RWPE2 (cell line): ENCODE data around the gene MAP2.

Source experiments
- ATAC-seq: fragments of 200-7000 bp; cut with Tn5 transposase; 3 replicates; pipeline ENCODE4 v1.9.1; 2021; ENCODE audit warnings: low read depth
- DNase-seq: peaks from one replicate; pipeline ENCODE4 v3.0.0-alpha.2; 2020; ENCODE audit warnings: low spot score
- H3K27ac ChIP-seq: fragments of 450-650 bp; 2 replicates; pipeline ENCODE4 v1.5.1; 2017; ENCODE audit warnings: mild to moderate bottlenecking; ENCODE audit not compliant: poor library complexity, severe bottlenecking
- H3K27me3 ChIP-seq: fragments of 250-450 bp; sonication (Bioruptor Pico); 2 replicates; pipeline ENCODE4 v1.5.1; 2021; ENCODE audit warnings: mild to moderate bottlenecking, moderate library complexity; ENCODE audit not compliant: insufficient read depth, poor library complexity, severe bottlenecking
- H3K36me3 ChIP-seq: fragments of 250-450 bp; sonication (Bioruptor Pico); 2 replicates; pipeline ENCODE4 v1.5.1; 2020; ENCODE audit warnings: low read depth, mild to moderate bottlenecking, moderate library complexity
- H3K4me1 ChIP-seq: fragments of 250-450 bp; sonication (Bioruptor Pico); 2 replicates; pipeline ENCODE4 v1.5.1; 2021; ENCODE audit warnings: mild to moderate bottlenecking, moderate library complexity; ENCODE audit not compliant: insufficient read depth, poor library complexity, severe bottlenecking
- H3K4me3 ChIP-seq: fragments of 250-450 bp; sonication (Bioruptor Pico); 2 replicates; pipeline ENCODE4 v1.5.1; 2021; ENCODE audit warnings: mild to moderate bottlenecking, moderate library complexity; ENCODE audit not compliant: severe bottlenecking
- H3K9me3 ChIP-seq: fragments of 250-450 bp; sonication (Bioruptor Pico); 2 replicates; pipeline ENCODE4 v1.5.1; 2021; ENCODE audit warnings: mild to moderate bottlenecking, moderate library complexity; ENCODE audit not compliant: severe bottlenecking
- TF ChIP-seq, protein P1 (sequence below): fragments of 450-650 bp; IDR thresholded peaks from one replicate; pipeline ENCODE4 v1.5.1; 2017; ENCODE audit warnings: mild to moderate bottlenecking, moderate library complexity; ENCODE audit not compliant: poor library complexity, severe bottlenecking

Gene MAP2

DNA sequence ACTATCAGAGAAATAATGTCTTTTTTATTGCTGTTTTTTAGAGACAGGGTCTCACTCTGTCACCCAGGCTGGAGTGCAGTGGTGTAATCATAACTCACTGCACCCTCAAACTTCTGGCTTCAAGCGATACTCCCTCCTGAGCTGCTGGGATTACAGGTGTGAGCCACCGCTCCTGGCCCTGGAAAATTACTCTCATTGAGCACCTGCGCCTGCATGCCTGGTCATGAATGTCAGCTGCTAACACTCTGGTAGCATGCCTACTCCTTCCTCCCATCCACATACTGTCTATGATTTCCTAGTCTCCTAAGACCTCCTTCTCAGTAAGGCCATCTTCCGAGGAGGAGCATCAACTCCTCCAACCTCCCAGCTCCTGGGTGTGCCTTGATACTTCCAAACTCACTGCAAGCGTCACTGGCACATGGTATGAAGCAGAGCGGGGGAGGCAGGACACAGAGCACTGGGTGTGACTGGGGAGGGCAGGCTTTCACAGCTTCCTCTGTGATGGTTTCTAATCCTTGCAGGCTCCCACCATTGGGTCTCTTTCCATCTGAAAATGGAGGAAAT, 1.6 kb upstream of the MAP2 start:
- TF ChIP-seq, protein P1, sequence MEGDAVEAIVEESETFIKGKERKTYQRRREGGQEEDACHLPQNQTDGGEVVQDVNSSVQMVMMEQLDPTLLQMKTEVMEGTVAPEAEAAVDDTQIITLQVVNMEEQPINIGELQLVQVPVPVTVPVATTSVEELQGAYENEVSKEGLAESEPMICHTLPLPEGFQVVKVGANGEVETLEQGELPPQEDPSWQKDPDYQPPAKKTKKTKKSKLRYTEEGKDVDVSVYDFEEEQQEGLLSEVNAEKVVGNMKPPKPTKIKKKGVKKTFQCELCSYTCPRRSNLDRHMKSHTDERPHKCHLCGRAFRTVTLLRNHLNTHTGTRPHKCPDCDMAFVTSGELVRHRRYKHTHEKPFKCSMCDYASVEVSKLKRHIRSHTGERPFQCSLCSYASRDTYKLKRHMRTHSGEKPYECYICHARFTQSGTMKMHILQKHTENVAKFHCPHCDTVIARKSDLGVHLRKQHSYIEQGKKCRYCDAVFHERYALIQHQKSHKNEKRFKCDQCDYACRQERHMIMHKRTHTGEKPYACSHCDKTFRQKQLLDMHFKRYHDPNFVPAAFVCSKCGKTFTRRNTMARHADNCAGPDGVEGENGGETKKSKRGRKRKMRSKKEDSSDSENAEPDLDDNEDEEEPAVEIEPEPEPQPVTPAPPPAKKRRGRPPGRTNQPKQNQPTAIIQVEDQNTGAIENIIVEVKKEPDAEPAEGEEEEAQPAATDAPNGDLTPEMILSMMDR: no peak
- H3K4me1 ChIP-seq: no peaks in the 10 kb centered on the region
- no peaks in the 10 kb centered on the region for H3K27me3 ChIP-seq
- H3K27ac ChIP-seq: no peak overlapping the region
- no peaks in the 10 kb centered on the region for H3K9me3 ChIP-seq
- H3K4me3 ChIP-seq: no peak overlapping the region
- DNase-seq: no peak
- ATAC-seq: no peak
- H3K36me3 ChIP-seq: no peaks in the 10 kb centered on the region

DNA sequence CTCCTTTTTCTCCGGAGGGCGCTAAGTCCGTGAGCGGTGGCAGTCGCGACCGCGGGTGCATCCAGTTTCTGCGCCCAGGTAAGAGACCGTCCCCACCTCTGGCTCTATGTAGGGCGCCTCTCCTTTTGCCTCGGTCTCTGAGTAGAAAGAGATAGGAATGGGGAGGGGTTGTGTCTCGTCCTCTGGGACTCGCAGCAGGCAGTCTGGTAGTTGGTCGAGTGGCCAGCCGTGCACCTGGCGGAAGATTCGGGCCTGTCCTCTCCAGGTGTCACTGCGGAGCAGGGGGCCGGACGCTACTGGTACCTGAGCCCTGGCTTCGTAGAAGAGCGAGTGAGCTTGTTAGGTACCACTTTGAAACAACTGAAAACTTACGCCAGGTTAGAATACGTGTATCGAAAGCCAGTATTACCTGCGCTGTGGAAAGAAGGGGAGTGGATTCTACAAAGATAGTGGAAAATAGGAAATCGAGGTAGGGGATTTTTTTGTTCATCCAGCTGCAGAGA, 403 bp downstream of the MAP2 start:
- ATAC-seq (peak; percentile 54), DNase-seq (peak; percentile 66)
- H3K9me3 ChIP-seq: no peaks in the 10 kb centered on the region
- H3K36me3 ChIP-seq: no peaks in the 10 kb centered on the region
- peak overlapping the region; percentile 51 for H3K4me3 ChIP-seq
- no peaks in the 10 kb centered on the region for H3K4me1 ChIP-seq
- TF ChIP-seq, protein P1: peak; percentile 21
- no peaks in the 10 kb centered on the region for H3K27me3 ChIP-seq
- no peak overlapping the region for H3K27ac ChIP-seq

DNA sequence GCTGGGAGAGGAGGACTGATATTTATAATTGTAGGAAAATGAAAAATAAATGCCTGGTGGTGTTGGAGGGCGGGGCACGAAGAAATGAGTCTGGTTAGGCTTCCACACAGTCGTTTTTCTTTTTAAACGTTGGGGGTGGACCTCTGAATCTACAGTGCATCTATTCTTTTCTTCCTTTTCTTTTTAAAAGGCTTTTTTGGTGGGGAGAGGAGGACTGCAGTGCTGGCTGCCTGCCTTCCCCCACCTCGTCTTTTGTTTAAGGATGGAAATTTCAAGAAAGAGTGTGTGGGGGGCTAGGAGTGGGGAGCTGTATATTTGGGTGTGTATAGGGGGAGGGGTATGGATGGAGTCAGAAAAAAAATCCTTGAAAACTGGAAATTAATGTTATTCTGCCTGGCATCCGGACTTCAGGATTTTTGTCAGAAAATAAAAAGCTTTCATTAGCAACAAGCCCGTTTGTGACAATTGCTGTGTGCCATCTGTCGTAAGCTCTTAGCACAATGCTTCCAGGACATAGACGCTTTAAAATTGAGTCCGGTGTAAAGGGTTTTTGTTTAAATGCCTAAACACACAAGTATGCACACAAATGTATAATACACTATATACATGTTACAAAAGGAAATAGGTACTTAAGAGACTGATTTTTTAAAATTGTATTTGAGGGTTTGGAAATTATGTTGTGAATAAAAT, 1.1 kb downstream of the MAP2 start:
- no peak overlapping the region for H3K27ac ChIP-seq
- peak overlapping the region; percentile 51 for H3K4me3 ChIP-seq
- ATAC-seq: no peak

DNA sequence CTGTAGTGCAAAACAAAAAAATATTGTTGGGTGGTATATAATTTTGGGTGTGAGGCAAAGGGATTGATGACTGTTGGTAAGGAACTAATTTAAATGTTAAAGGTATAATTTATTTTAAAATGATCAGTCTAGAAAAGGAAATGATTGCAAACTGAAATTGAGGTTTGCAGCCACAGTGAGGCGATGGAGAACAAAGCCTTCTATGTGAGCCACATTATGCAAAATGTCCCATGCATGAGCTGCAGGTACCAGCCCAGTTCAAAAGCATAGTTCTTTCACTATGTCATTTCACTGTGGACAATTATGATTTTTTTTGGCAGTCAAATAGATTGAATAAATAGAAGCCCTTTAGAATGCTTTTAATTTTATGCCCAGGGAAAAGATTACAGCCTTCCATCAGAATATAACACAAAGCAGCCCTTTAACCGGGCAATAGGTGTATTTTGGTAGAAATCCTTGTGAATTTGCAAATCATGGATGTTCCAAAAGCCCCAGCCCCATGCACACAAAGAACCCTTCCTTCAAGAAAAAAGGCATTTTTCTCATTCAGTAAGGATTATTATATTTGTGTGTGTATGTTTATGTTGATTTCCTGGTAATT, 1.7 kb downstream of the MAP2 start:
- Histone ChIP-seq H3K36me3 (no peaks in the 10 kb centered on the region), H3K4me1 (no peaks in the 10 kb centered on the region), H3K9me3 (no peaks in the 10 kb centered on the region), H3K27me3 (no peaks in the 10 kb centered on the region), H3K4me3 (no peak overlapping the region), H3K27ac (no peak overlapping the region)
- TF ChIP-seq, protein P1: peak; percentile 83
- ATAC-seq: peak; percentile 28; the same call in 2 of the 3 replicates
- no peak for DNase-seq

More for the DNA sequence above, 1.1 kb downstream of the MAP2 start:
- no peak for DNase-seq
- H3K36me3 ChIP-seq: no peaks in the 10 kb centered on the region
- TF ChIP-seq, protein P1: no peak
- no peaks in the 10 kb centered on the region for H3K4me1 ChIP-seq
- no peaks in the 10 kb centered on the region for H3K9me3 ChIP-seq
- no peaks in the 10 kb centered on the region for H3K27me3 ChIP-seq
